IPS DF 4.7 (cell line): Measurements from ENCODE around the gene TMEM135.

Source experiments
- DNase-seq: peaks from one replicate; pipeline ENCODE4 v3.0.0-alpha.2; 2013; ENCODE audit warnings: low spot score; ENCODE audit errors: extremely low read depth

Gene TMEM135

GRCh38 chr11:87351676-87352075 is 313.9 kb downstream of the TMEM135 start:
- DNase-seq: no peak

DNA sequence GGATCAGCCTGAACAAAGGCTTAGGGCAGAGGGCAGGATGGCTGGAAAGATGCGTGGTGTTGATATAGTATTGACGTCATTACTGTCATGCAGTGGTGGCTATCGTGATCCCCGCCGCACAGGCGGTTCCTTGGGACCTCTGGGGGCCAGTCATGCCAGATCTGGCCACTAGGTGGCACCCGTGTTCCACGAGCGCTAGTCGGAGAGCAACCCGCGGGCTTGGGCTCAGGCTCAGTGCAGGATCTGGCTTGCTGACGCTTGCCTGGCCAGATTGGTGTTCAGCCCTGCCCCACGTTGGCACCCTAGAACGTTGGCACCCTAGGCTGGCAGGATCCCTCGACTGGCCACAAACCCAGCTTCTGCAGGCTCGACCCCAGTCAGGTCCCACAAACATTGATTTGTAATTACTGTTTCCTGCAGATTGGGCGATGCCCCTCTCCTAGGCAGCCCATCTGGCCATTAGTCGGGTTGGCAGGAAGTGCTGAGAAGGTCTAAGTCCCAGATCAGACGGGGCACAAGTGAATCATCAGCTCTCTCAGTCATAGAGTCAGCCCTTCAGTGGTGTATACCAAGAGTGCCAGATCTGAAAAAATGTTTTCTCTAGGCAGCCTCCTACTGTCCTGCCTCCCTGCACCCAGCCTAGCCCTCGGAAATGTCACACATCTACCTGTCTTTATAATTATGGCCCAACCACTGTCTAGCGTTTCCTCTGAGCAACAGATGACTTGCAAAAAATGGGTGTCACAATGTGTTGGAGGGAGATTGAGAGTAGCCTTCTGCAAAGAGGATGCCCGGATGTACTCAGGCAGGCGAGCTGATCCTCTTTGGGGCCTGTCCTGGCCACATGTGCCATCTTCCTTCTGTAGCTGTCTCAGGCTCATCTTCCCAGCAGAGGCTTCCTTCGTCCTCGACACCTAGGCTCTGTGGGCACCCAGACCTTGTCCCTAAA is 315.3 kb downstream of the TMEM135 start:
- peak; percentile 62 for DNase-seq

GRCh38 chr11:87353771-87354345 is 316.1 kb downstream of the TMEM135 start:
- no peak for DNase-seq

DNA sequence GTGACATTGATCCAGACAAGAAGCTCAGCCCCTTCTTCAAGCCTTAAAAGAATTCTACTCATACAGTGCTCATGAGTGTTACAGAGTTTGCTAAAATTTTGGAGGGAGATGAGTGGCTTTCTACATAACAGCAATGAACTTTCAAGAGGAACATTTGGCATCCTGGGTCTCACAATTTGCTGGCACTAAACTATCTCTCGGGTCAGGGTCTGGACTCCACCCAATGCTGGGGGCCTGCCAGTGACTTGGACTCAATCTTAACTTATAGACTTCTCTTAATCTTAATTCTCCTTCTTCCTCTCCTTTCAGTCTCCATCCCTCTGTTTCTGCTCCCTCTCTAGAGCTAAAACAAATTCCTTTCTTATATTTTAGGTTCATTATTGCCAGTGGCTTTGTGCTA is 317.9 kb downstream of the TMEM135 start:
- DNase-seq: no peak

- no peak for DNase-seq
Observed at GRCh38 chr11:87356428-87356827, 318.7 kb downstream of the TMEM135 start.

DNA sequence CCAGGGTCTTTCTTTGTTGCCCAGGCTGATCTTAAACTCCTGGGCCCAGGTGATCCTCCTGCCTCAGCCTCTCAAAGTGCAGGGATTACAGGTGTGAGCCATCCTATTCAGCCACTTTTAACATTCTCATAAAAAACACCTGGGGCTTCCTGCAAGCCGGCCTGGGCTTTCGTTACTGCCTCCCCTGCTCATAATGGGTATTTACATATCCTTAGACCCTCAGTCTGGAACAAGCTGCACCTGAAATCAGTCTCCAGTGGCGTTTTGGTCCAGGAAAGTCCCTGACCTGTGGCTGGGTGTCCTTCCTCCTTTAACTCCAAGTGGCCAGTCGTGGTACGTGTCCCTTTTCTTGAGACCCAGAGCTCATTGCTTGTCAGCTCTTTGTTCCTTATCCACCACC is 320.7 kb downstream of the TMEM135 start:
- DNase-seq: no peak

DNA sequence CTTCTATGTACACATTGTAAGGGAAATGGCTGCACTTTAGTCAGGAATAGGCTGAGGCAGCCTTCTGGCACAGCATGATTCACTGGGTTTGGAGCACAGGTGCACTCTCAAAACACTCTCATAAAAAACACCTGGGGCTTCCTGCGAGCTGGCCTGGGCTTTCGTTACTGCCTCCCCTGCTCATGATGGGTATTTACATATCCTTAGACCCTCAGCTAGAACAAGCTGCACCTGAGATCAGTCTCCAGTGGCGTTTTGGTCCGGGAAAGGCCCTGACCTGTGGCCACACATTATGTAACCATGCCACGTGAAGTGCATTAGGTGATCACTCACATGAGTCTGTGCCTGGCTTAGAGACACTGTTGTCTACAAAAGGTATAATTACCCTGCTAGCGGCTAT is 321.7 kb downstream of the TMEM135 start:
- DNase-seq: no peak

DNA sequence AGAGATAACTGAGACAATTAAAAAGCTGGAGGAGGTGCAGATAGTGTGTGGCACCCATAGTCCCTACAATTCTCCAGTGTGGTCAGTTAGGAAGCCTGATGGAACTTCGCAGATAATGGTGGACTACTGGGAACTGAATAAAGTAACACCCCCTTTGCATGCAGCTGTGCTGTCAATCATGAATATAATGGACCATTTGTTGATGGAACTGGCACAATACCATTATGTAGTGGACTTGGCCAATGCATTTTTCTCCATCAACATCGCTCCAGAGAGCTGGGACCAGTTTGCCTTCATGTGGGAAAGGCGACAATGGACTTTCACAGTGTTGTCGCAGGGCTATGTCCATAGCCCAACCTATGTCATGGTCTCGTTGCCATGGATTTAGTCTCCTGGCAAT is 324.2 kb downstream of the TMEM135 start:
- DNase-seq: no peak

DNA sequence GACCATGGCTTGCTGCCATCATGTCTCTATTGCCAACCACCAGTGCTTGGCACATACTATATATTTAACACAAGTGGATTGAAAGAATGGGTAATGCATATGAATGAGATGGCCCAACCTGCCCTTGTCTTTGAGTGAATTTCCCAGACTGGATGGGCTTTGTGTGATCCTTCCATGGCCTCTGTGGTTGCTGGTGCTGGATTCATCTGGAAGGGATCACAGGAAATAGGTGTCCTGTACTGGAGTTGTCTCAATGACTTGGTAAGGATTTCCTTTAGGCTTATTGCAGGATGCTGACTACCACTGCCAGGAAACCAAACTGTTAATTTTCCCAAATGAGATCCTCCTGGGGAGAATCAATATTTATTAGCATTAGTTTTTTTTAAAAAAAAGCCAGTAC is 328.6 kb downstream of the TMEM135 start:
- no peak for DNase-seq

DNA sequence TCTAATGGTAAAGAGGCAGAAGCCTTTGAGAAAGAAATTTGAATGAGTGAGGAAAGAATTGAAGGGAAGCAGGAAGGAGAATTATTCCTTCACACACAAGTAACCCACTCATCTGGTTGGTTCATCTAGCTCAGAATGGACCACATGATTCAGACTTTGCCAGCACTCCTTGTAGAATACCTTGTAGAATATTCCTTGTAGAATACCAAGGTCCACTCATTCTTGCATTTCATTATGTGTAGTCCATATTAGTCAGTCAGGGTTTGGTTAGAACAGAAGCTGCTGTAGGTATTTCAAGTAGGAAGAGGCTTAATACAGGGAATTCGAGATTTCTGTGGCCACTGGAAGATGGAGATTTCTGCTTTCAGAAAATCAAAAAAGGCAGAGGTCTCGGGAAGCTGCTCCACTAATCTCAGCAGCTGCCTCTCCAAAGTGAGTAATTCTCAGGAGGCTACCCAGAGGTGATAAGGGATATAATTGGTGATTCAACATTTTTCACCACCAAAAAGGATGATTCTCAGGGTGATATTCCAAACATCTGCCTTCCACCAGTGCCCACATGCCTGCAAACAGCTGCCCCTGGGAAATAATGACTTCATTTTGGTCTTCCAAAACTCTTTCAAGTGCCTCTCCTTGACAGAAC is 329.1 kb downstream of the TMEM135 start:
- DNase-seq: no peak

GRCh38 chr11:87368151-87368550 is 330.4 kb downstream of the TMEM135 start:
- DNase-seq: no peak

- no peak for DNase-seq
Observed at GRCh38 chr11:87368858-87369480, 331.2 kb downstream of the TMEM135 start.

DNA sequence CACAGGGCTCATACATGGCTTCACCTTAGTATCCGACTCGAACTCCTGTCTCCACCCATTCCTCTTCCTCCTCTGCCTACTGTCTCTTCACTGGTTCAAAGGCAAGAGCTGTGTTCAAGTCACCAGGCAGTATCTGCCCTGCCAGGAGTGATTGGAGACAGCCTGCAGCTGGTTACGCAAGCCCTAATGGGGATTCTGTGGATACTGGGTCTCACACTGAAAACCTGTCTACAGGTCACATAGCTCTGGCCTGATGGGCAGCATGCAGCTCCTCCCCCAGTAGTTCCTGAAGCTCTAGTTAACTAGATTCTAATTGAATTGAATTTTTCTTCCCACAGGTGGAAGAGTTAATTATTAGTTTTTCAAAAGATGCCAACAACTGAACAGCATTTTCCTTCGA is 332.2 kb downstream of the TMEM135 start:
- DNase-seq: no peak

- DNase-seq: no peak
Observed at GRCh38 chr11:87372065-87372464, 334.3 kb downstream of the TMEM135 start.
